Measurements from ENCODE around the gene HELT. TPM values are rescaled to one million over a fixed set of nuclear protein-coding genes. Genes with fewer than 3 reads are reported as not detected.

The HELT gene
- total and polyA plus RNA-seq, 10 of the 15 experiments (the other 5 are each of a cell fraction or from before 2014, with no cell fraction given): not detected

DNA sequence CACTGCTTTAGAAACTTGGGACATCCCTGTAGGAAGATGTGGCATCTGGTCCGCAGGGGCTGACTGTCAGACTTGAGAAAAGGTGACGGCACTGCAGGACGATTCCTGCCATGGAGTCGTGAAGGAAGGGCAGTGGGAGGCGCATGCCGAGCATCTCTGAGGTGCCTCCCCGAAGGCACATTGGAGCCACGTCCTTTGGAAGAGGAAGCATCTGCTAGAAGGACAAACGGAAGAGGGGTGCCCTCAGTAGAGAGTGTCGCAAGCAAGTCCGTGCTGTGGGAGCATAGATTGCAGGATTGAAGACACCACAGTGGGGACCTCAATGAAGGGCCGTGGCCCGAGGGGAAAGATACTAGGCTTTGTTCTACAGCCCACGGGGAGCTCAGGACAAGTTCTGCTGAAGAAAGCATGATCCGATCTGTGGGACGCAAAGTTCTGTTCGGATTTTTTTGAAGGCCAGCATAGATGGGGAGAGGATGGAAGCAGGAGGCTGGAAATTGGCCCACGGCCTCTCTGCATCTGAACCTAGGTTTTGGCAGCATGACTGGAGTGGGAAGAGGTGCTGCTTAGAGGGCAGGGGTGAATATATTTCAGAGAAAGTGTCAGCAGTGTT lies 24.2 kb upstream of the HELT start:
- no peak for DNase-seq (ENCODE audit: low read depth, low spot score)
- Histone ChIP-seq H3K27ac (ENCODE audit: control insufficient read depth, insufficient read depth) (no peak overlapping the region), H4K20me1 (ENCODE audit: control insufficient read depth, insufficient read depth) (no peaks in the 10 kb centered on the region), H3K4me1 (ENCODE audit: control insufficient read depth, insufficient read depth, low read length) (no peaks in the 10 kb centered on the region), H3K36me3 (ENCODE audit: control insufficient read depth in 2 of 2, insufficient read depth in 2 of 2, low read length in 1 of 2) (no peaks in the 10 kb centered on the region), H3K9ac (ENCODE audit: control insufficient read depth, insufficient read depth, low read length) (no peak overlapping the region), H3K4me3 (no peak overlapping the region), H2AFZ (ENCODE audit: control insufficient read depth, low read depth, low read length) (no peak overlapping the region), H3K27me3 (replicated peaks in 1 of 2; ENCODE audit: control insufficient read depth in 2 of 2, insufficient read depth in 2 of 2, low read length in 1 of 2) (peaks cover 1 to 4% of the 10 kb centered on the region in 2 experiments; a peak in 3 of 4 replicates), H3K9me3 (replicated peaks; ENCODE audit: control insufficient read depth, insufficient read depth, low read length) (no peaks in the 10 kb centered on the region), H3K4me2 (ENCODE audit: control insufficient read depth, insufficient read depth) (no peak overlapping the region), H3K79me2 (ENCODE audit: control insufficient read depth, insufficient read depth, low read length) (no peaks in the 10 kb centered on the region)
- intact Hi-C loops (cut with micrococcal nuclease; ENCODE audit: unreplicated experiment): no loop called here
- ChIA-PET CTCF (interaction anchor here (0.8 kb wide), 1 partner anchor 11 kb away, joined by 4 read pairs; no protein-coding TSS in a partner anchor), RAD21 (ENCODE audit: unreplicated experiment) (no interaction called here), POLR2A (no interaction called here), SMC1A (ENCODE audit: uncharacterized antibody, unreplicated experiment) (no interaction called here)
- 34% methylated on average over 18 of the region's 18 CpGs for WGBS (ENCODE audit: insufficient coverage, insufficient replicate concordance, low lambda C conversion rate, missing lambda C conversion rate)
- TF ChIP-seq HDGF (IDR thresholded peaks at IDR 0.05): no peak
- no peak for TF ChIP-seq RB1 (IDR thresholded peaks at IDR 0.05; ENCODE audit: borderline replicate concordance)
- TF ChIP-seq, protein P1, sequence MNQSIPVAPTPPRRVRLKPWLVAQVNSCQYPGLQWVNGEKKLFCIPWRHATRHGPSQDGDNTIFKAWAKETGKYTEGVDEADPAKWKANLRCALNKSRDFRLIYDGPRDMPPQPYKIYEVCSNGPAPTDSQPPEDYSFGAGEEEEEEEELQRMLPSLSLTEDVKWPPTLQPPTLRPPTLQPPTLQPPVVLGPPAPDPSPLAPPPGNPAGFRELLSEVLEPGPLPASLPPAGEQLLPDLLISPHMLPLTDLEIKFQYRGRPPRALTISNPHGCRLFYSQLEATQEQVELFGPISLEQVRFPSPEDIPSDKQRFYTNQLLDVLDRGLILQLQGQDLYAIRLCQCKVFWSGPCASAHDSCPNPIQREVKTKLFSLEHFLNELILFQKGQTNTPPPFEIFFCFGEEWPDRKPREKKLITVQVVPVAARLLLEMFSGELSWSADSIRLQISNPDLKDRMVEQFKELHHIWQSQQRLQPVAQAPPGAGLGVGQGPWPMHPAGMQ (IDR thresholded peaks at IDR 0.05; ENCODE audit: borderline replicate concordance): no peak
- ATAC-seq: no peak
- BruUV-seq (replicated peaks): no TSS peak
- in situ Hi-C loops (cut with MboI): loop anchor here (10.0 kb wide), 1 partner anchor 61 kb away; no protein-coding TSS in a partner anchor
- FAIRE-seq: no peak

DNA sequence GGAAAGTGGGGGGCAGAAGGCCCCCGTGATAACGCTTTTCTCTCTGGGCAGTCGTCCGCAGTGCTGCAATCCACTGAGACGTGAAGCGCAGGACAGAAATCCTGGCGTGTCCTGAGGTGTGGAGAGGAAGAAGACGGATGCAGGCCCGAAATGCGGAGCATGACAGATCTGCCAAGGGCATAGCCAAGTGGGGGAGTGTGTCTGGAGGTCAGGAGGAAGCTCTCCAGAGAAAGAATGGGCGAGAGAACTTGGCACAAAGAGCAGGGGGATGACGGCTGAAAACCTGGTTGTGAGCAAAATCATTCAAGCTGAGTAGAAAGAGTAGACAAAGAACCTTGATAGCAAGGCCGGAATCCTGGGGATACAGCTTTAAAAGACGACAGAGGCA lies 23.7 kb upstream of the HELT start:
- Histone ChIP-seq H3K27me3 (replicated peaks in 1 of 2; ENCODE audit: control insufficient read depth in 2 of 2, insufficient read depth in 2 of 2, low read length in 1 of 2) (peaks cover 1 to 4% of the 10 kb centered on the region in 2 experiments; a peak in 3 of 4 replicates), H3K4me2 (ENCODE audit: control insufficient read depth, insufficient read depth) (no peak overlapping the region), H3K4me1 (ENCODE audit: control insufficient read depth, insufficient read depth, low read length) (no peaks in the 10 kb centered on the region), H4K20me1 (ENCODE audit: control insufficient read depth, insufficient read depth) (no peaks in the 10 kb centered on the region), H3K27ac (ENCODE audit: control insufficient read depth, insufficient read depth) (no peak overlapping the region), H2AFZ (ENCODE audit: control insufficient read depth, low read depth, low read length) (no peak overlapping the region), H3K79me2 (ENCODE audit: control insufficient read depth, insufficient read depth, low read length) (no peaks in the 10 kb centered on the region), H3K9me3 (replicated peaks; ENCODE audit: control insufficient read depth, insufficient read depth, low read length) (no peaks in the 10 kb centered on the region), H3K9ac (ENCODE audit: control insufficient read depth, insufficient read depth, low read length) (no peak overlapping the region), H3K4me3 (no peak overlapping the region), H3K36me3 (ENCODE audit: control insufficient read depth in 2 of 2, insufficient read depth in 2 of 2, low read length in 1 of 2) (no peaks in the 10 kb centered on the region)
- ChIA-PET POLR2A (no interaction called here), CTCF (interaction anchor here (0.8 kb wide), 1 partner anchor 11 kb away, joined by 4 read pairs; no protein-coding TSS in a partner anchor), RAD21 (ENCODE audit: unreplicated experiment) (no interaction called here), SMC1A (ENCODE audit: uncharacterized antibody, unreplicated experiment) (no interaction called here)
- no peak for DNase-seq (ENCODE audit: low read depth, low spot score)
- FAIRE-seq: no peak
- BruUV-seq (replicated peaks): no TSS peak
- WGBS (ENCODE audit: insufficient coverage, insufficient replicate concordance, low lambda C conversion rate, missing lambda C conversion rate): 43% methylated on average over 14 of the region's 14 CpGs
- in situ Hi-C loops (cut with MboI) (loop anchor here (10.0 kb wide), 1 partner anchor 60 kb away; no protein-coding TSS in a partner anchor), intact Hi-C loops (cut with micrococcal nuclease; ENCODE audit: unreplicated experiment) (no loop called here)
- ATAC-seq: no peak
- no peak for TF ChIP-seq RB1 (IDR thresholded peaks at IDR 0.05; ENCODE audit: borderline replicate concordance)
- TF ChIP-seq CREM (IDR thresholded peaks at IDR 0.05; ENCODE audit: low read depth): no peak
- TF ChIP-seq, protein P2, sequence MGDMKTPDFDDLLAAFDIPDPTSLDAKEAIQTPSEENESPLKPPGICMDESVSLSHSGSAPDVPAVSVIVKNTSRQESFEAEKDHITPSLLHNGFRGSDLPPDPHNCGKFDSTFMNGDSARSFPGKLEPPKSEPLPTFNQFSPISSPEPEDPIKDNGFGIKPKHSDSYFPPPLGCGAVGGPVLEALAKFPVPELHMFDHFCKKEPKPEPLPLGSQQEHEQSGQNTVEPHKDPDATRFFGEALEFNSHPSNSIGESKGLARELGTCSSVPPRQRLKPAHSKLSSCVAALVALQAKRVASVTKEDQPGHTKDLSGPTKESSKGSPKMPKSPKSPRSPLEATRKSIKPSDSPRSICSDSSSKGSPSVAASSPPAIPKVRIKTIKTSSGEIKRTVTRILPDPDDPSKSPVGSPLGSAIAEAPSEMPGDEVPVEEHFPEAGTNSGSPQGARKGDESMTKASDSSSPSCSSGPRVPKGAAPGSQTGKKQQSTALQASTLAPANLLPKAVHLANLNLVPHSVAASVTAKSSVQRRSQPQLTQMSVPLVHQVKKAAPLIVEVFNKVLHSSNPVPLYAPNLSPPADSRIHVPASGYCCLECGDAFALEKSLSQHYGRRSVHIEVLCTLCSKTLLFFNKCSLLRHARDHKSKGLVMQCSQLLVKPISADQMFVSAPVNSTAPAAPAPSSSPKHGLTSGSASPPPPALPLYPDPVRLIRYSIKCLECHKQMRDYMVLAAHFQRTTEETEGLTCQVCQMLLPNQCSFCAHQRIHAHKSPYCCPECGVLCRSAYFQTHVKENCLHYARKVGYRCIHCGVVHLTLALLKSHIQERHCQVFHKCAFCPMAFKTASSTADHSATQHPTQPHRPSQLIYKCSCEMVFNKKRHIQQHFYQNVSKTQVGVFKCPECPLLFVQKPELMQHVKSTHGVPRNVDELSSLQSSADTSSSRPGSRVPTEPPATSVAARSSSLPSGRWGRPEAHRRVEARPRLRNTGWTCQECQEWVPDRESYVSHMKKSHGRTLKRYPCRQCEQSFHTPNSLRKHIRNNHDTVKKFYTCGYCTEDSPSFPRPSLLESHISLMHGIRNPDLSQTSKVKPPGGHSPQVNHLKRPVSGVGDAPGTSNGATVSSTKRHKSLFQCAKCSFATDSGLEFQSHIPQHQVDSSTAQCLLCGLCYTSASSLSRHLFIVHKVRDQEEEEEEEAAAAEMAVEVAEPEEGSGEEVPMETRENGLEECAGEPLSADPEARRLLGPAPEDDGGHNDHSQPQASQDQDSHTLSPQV (IDR thresholded peaks at IDR 0.05): no peak
- TF ChIP-seq, protein P3, sequence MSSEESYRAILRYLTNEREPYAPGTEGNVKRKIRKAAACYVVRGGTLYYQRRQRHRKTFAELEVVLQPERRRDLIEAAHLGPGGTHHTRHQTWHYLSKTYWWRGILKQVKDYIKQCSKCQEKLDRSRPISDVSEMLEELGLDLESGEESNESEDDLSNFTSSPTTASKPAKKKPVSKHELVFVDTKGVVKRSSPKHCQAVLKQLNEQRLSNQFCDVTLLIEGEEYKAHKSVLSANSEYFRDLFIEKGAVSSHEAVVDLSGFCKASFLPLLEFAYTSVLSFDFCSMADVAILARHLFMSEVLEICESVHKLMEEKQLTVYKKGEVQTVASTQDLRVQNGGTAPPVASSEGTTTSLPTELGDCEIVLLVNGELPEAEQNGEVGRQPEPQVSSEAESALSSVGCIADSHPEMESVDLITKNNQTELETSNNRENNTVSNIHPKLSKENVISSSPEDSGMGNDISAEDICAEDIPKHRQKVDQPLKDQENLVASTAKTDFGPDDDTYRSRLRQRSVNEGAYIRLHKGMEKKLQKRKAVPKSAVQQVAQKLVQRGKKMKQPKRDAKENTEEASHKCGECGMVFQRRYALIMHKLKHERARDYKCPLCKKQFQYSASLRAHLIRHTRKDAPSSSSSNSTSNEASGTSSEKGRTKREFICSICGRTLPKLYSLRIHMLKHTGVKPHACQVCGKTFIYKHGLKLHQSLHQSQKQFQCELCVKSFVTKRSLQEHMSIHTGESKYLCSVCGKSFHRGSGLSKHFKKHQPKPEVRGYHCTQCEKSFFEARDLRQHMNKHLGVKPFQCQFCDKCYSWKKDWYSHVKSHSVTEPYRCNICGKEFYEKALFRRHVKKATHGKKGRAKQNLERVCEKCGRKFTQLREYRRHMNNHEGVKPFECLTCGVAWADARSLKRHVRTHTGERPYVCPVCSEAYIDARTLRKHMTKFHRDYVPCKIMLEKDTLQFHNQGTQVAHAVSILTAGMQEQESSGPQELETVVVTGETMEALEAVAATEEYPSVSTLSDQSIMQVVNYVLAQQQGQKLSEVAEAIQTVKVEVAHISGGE (CRISPR knock-in tag; IDR thresholded peaks at IDR 0.05): no peak

Data from GM12878 (cell line).